Thyroid gland (tissue), 4 donors: ENCODE results near the gene PRRC1.

Experiments
- CTCF ChIP-seq, 6 experiments: fragments of 200-600 bp in 3 of 6; fragments of 450-650 bp in 3 of 6; sonication (generic) in 3 of 6; IDR thresholded peaks; one replicate each; pipeline ENCODE4 v1.5.1; 2016 to 2019; ENCODE audit warnings: antibody characterized with exemption in 6 of 6, mild to moderate bottlenecking in 2 of 6, inconsistent platforms in 1 of 6, moderate library complexity in 1 of 6
- POLR2A ChIP-seq, 2 donors: fragments of 450-650 bp; IDR thresholded peaks; one replicate each; pipeline ENCODE4 v1.6.1; 2017; ENCODE audit warnings: antibody characterized with exemption in 2 of 2, mild to moderate bottlenecking in 2 of 2, moderate library complexity in 1 of 2

- TF ChIP-seq CTCF (IDR thresholded peaks at IDR 0.05) (no peak), POLR2A (IDR thresholded peaks at IDR 0.05) (no peak)
Measured at GRCh38 chr5:127549551-127549950, 32.1 kb downstream of the PRRC1 start.
